ENCODE results near the gene AZIN2.

The AZIN2 gene

DNA sequence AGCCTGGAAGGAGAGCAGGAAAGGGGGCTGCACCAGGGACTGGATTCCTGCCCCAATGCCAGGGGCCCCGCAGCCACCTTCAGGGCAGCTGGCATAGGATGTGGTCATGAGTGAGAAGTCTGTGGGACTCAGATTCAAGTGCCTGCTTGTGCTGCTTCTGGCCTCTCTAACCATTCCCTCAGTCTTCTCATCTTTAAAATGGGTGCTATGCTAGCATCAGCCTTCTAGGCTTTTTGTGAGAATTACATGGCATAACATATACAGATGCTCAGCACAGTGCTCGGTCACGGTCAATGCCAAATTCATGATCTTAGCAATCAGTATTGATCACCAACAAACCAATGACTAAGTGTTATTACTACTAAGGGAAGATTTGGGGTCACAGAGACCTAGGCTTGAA is 77.4 kb downstream of the AZIN2 start:
- no peak for DNase-seq

DNA sequence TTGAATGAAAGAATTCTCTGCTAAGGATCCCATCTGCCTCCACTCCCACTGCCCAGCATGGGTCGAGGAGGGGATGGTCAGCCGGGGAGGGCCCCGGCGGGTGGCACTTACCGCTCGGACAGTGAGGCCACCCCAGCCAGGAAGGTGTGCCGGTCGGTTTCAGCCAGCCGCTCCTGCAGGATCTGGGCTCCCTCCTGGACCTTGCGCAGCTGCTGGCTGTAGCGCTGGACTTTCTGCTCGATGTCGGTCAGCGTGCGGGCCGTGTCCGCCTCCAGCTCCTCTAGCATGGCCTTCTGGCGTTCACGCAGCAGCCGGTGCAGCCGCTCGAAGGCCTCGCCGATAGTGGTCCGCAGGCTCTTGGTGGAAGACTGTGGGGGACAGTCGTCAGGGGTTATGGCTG is 78.6 kb downstream of the AZIN2 start:
- no peak for DNase-seq

DNA sequence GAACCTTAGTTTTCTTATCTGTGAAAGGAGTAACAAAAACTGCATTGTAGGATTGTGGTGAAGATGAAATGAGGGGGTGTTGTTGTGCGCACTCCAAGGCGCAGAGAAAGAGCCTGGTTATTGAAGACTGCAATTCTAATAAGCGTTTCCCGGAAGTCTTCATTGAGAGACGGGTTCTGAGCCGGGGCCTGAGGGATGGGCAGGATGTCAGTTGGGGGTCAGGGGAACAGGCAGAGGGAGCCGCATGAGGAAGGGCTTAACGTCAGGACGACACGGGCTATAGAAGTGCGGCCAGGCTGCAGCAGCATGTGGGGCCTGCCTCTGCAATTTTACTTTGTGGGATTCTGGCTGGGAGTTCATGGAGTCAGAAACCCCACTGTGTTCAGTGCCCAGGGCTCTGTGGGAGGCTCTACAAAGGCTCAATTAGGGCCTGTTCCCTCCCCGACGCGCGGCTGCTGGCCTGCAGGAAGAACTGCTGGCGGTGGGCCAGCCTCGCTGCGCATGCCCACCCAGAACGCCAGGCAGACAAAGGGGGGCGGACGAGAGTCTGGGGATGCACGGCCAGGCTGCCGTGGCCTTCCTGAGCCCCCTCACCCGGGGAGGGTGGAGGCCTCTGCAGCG is 80.2 kb downstream of the AZIN2 start:
- DNase-seq: peak; percentile 79

DNA sequence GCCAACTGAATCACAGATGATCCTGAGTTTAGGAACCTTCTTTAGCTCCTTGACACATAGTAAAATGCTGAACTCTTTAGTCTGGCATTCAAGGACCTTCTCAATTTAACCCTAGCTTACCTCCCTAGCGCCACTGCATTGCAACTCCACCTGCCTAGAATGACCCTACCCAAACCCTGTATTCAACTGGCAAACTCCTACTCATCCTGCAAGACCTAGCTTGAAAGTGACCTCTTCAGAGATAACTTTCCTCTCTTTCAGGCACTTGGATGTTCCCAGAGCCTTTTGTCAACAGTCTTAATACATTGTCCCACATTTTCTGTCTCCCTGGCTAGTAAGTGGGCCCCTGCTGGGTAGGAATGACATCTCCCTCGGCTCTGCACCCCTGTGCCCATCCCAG is 81.2 kb downstream of the AZIN2 start:
- no peak for DNase-seq

DNA sequence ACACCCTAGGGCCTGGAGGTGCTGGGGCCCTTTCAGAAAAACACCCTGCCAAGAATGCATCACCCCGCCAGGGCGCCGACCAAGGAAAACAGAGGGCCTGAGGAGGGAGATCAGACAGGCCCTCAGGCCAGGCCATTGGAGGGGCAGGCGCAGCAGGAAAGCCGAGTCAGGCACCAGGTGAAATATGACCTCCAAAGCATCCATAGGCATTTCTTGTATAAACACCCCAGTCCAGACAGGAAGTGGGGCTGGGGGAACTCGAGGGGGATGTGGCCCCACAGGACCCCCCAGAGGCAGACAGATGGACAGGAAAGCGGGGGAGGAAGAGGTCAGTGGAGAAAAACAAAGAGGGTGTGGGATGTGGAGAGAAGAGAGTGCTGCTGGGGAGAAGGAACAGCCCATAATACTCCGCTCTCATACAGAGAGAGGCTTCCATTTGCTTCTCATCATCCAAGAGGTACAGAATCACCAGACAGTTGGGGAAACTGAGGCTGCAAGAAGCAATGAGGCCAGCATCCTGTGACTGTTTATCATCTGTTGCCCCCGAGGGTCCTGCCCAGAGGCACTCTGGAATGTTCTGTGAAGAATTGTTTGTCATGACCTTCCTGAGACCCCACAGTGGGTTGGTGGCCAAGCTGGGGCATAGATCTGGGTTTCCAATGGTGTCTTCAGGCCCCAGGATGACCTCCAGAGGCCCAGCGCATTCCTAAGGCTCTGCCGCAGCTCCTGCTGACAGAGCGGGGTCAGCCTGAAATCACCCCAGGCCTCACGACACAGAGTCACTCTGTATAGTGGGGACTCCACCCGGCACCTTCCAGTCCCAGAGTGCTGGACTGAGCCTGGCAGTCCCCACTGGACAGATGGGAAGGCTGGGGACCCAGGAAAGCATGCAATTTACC is 82.9 kb downstream of the AZIN2 start:
- DNase-seq: no peak

DNA sequence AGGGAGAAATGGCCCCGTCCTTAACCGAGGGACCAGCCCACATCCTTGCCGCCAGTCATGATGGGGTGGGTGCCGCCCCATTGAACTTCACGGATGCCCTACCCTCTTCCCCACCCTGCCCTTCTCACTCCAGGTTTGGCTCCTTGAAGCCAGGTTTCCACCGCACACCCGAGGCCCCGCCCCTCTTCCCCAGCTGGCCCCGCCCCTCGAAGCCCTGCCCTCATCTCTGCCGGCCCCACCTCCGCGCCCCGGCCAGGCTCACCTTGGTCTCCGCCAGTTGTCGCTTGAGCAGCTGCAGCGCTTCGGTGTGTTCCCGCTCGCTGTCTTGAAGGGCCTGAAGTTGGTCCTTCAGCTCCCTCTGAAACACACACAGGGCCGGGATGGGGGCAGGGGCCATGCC is 84.3 kb downstream of the AZIN2 start:
- no peak for DNase-seq

DNA sequence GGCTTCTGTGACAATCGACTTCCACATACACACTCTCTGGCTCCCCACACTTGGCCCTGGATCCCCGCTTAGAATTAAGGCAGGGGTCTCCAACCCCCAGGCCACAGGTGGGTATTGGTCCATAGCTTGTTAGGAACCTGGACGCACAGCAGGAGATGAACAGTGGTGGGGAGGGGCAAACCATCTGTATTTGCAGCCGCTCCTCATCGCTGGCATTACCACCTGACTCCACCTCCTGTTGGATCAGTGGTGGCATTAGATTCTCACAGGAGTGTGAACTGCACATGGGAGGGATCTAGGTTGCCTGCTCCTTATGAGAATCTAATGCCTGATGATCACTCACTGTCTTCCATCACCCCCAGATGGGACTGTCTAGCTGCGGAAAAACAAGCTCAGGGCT is 84.9 kb downstream of the AZIN2 start:
- no peak for DNase-seq

DNA sequence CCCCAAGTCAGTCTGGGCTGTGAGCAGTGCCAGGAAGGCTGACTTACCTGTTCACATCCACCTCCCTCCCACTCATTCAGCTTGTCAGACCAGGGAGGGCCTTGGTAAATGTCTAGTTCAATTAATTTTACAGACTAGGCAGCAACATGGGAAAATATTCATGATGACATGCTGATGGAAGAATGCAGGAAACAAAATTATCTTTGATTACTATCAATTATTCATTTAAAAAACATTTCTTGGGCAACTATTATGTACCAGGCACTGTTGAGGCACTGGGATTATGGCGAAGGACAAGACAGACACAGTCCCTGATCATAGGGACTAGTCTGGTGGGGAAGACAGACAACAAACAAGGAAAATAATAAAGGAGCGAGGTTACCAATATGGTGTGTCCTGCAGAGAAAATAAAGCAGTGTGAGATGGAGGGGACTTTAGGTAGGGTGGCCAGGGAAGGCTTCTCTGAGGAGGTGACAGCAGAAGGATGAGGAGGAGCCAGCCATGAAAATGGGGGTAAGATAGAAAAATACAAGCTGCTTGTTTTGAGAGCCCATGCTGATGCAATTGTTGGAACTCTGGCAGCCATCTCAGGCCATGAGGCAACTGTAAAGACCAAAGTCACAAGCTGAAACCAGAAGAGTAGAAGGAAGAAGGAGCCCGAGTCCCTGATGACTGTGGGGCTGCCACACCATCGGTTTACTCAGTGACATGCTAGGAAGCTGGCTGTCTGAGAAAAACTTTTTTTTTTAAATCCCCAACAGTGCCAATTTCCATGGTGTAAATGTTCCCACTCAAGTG is 86.9 kb downstream of the AZIN2 start:
- DNase-seq: no peak

DNA sequence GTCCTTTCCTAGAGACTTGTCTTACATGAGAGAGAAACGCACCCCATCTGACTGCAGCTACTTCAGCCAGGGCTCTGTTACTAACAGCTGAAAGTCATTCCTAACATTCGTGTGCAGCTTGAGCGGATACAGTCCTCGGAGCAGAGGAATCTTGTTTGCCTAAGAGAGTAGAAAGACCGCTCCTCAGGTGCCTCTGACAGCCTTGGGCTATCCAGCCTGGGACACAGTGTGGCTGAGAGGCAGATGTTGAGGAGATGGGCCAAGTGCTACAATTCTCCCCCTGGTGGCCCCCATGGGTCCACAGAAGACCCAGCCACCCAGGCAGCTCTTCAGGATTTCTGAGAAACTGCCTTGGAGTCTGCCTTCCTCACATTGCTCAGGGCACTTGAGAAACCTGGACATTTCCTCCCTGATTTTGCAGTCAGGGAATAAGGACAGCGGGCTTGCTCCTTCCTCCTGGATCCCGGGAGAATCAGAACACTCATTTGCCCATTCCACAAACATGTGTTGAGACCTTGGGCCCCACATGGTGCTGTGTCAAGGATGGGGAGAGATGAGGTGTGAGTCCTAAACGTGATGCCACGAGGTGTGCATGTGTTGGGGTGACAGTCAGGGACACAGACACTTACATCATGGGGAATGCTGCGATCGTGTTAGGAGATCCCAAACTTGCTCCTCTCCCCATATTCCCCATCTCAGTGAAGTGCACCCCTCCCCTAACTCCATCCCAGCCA is 87.8 kb downstream of the AZIN2 start:
- DNase-seq: no peak

DNA sequence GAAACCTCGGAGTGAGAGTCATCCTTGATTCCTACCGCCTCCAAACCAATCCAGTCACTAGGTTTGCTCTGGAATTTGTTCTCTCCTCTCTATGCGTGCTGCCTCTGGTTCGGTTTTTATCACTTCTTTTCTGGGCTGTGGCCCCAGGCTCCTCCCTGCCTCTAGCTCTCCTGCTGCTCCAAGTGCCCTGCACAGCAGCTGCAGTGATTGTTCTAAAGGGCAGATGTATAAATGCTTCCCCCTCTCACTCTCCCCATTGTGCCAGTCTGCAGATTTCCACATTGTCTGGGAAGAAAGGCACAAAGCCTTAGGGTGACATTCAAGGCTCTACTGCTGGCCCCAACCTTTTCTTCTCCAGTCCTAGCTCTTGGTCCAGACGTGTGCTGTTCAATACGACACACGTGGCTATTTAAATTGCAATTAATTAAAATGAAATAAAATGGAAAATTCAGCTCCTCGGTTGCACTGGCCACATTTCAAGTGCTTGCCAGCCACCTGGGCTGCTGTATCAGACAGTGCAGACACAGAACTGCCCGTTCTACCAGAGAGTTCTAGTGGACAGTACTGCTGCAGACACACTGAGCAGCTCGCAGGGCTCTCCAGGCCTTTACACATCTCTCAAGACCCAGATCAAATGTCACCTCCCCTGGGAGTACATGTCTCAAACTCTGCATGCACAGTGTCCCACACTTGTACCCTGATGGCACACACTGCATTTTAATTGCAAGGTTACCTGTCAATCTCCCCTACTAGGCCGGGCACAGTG is 88.5 kb downstream of the AZIN2 start:
- DNase-seq: no peak

All from NCI-H1105 treated with DMSO at 0.1 percent for 48 hours (cell line).